Neural progenitor cell (in vitro differentiated cells): Measurements from ENCODE around the gene KRT1. TPM values are rescaled to one million over a fixed set of nuclear protein-coding genes. Genes with fewer than 3 reads are reported as not detected.

Experiments
- DNase-seq: peaks from one replicate; pipeline ENCODE4 v3.0.0-alpha.2; 2016; ENCODE audit warnings: low spot score
- H2AFZ ChIP-seq: fragments of 200-600 bp; sonication (generic); replicated peaks from 2 replicates; pipeline ENCODE4 v1.6.1; 2016; ENCODE audit warnings: antibody characterized with exemption
- H3F3A ChIP-seq: fragments of 200-600 bp; sonication (generic); 2 replicates; pipeline ENCODE4 v1.6.1; 2016; ENCODE audit warnings: antibody characterized with exemption, low read depth
- H3K27ac ChIP-seq: fragments of 200-600 bp; sonication (generic); 2 replicates; pipeline ENCODE4 v1.5.1; 2016; ENCODE audit warnings: mild to moderate bottlenecking
- H3K27me3 ChIP-seq: fragments of 200-600 bp; sonication (generic); 2 replicates; pipeline ENCODE4 v1.6.1; 2016; ENCODE audit warnings: mild to moderate bottlenecking, moderate library complexity
- H3K36me3 ChIP-seq: fragments of 200-600 bp; sonication (generic); 2 replicates; pipeline ENCODE4 v1.5.1; 2016
- H3K4me1 ChIP-seq: fragments of 200-600 bp; sonication (generic); 2 replicates; pipeline ENCODE4 v1.6.1; 2016; ENCODE audit warnings: mixed run types
- H3K4me2 ChIP-seq: fragments of 200-600 bp; sonication (generic); 2 replicates; pipeline ENCODE4 v1.6.1; 2016
- H3K4me3 ChIP-seq: fragments of 200-600 bp; sonication (generic); 2 replicates; pipeline ENCODE4 v1.5.1; 2016
- H3K79me2 ChIP-seq: fragments of 200-600 bp; sonication (generic); 2 replicates; pipeline ENCODE4 v1.6.1; 2016; ENCODE audit warnings: low read depth
- H3K9ac ChIP-seq: fragments of 200-600 bp; sonication (generic); 2 replicates; pipeline ENCODE4 v1.6.1; 2016
- H3K9me3 ChIP-seq: fragments of 200-600 bp; sonication (generic); 2 replicates; pipeline ENCODE4 v1.5.1; 2016; ENCODE audit warnings: low read depth
- H4K20me1 ChIP-seq: fragments of 200-600 bp; sonication (generic); 2 replicates; pipeline ENCODE4 v1.6.1; 2016; ENCODE audit warnings: low read depth
- H3K27ac Mint-ChIP-seq: 3 replicates; pipeline ENCODE4 v1.8.0; 2021; ENCODE audit warnings: mixed read lengths
- H3K27me3 Mint-ChIP-seq: 2 replicates; pipeline ENCODE4 v1.8.0; 2022; ENCODE audit warnings: low read depth, mild to moderate bottlenecking, inconsistent platforms, moderate library complexity, mixed read lengths; ENCODE audit not compliant: insufficient read depth
- H3K36me3 Mint-ChIP-seq: 3 replicates; pipeline ENCODE4 v1.8.0; 2021; ENCODE audit warnings: mixed read lengths
- H3K4me1 Mint-ChIP-seq: 3 replicates; pipeline ENCODE4 v1.8.0; 2021; ENCODE audit warnings: mixed read lengths
- H3K4me3 Mint-ChIP-seq: 3 replicates; pipeline ENCODE4 v1.8.0; 2021; ENCODE audit warnings: mild to moderate bottlenecking, moderate library complexity, mixed read lengths
- H3K9me3 Mint-ChIP-seq: 3 replicates; pipeline ENCODE4 v1.8.0; 2020; ENCODE audit warnings: mixed read lengths
- CTCF ChIP-seq: fragments of 200-600 bp; sonication (generic); IDR thresholded peaks from 2 replicates; pipeline ENCODE4 v1.5.1; 2017; ENCODE audit warnings: antibody characterized with exemption, mild to moderate bottlenecking
- EZH2 ChIP-seq: fragments of 200-600 bp; sonication (generic); IDR thresholded peaks from 2 replicates; pipeline ENCODE4 v1.6.1; 2017; ENCODE audit warnings: antibody characterized with exemption, mild to moderate bottlenecking, moderate library complexity
- EZH2phosphoT487 ChIP-seq: fragments of 200-600 bp; sonication (generic); IDR thresholded peaks from 2 replicates; pipeline ENCODE4 v1.6.1; 2017; ENCODE audit warnings: antibody characterized with exemption
- total RNA-seq: library from RNA; depleted of rRNA; stranded (reverse); fragments of >200 nt; gene quantifications from 2 replicates; pipeline ENCODE4 v1.2.3, GENCODE V29; 2015; ENCODE audit warnings: low replicate concordance

Gene KRT1
- total RNA-seq, 1 donor from 2014 or later = not detected

- H3K79me2 ChIP-seq = no peaks in the 10 kb centered on the region
- TF ChIP-seq EZH2 = no peak
- TF ChIP-seq CTCF = no peak
- TF ChIP-seq EZH2phosphoT487 = no peak
- no peaks in the 10 kb centered on the region for H3K36me3 ChIP-seq
- no peak for DNase-seq
- H3K4me3 ChIP-seq = no peak overlapping the region
- H3K4me2 ChIP-seq = no peak overlapping the region
- peaks cover 4% of the 10 kb centered on the region for H3K4me1 Mint-ChIP-seq
- H3K9ac ChIP-seq = no peak overlapping the region
- no peaks in the 10 kb centered on the region for H4K20me1 ChIP-seq
- H3K27ac ChIP-seq = no peak overlapping the region
- H3K27ac Mint-ChIP-seq = no peak overlapping the region
- H3K4me3 Mint-ChIP-seq = no peak overlapping the region
- H3K9me3 ChIP-seq = no peaks in the 10 kb centered on the region
- H2AFZ ChIP-seq = no peak overlapping the region
- H3K36me3 Mint-ChIP-seq = no peaks in the 10 kb centered on the region
- peaks cover 5% of the 10 kb centered on the region for H3K4me1 ChIP-seq
- H3K27me3 ChIP-seq = peaks cover 18% of the 10 kb centered on the region
- H3K27me3 Mint-ChIP-seq = peaks cover 20% of the 10 kb centered on the region
- no peaks in the 10 kb centered on the region for H3F3A ChIP-seq
- no peaks in the 10 kb centered on the region for H3K9me3 Mint-ChIP-seq
These were observed 19.2 kb upstream of the KRT1 start for GRCh38 chr12:52699373-52699772.

- Histone ChIP-seq H3K79me2 (no peaks in the 10 kb centered on the region), H3K27ac (no peak overlapping the region), H3F3A (no peaks in the 10 kb centered on the region), H3K4me3 (no peak overlapping the region), H3K27me3 (peaks cover 12% of the 10 kb centered on the region), H3K36me3 (no peaks in the 10 kb centered on the region), H3K9ac (no peak overlapping the region), H3K9me3 (no peaks in the 10 kb centered on the region), H3K4me1 (peaks cover 5% of the 10 kb centered on the region), H2AFZ (peak overlapping the region; percentile 42), H4K20me1 (no peaks in the 10 kb centered on the region), H3K4me2 (peak overlapping the region; percentile 38)
- H3K27me3 Mint-ChIP-seq = peaks cover 20% of the 10 kb centered on the region
- H3K9me3 Mint-ChIP-seq = no peaks in the 10 kb centered on the region
- no peak overlapping the region for H3K4me3 Mint-ChIP-seq
- no peak for DNase-seq
- TF ChIP-seq EZH2phosphoT487 (no peak), EZH2 (no peak), CTCF (no peak)
- H3K4me1 Mint-ChIP-seq = peaks cover 4% of the 10 kb centered on the region
- H3K36me3 Mint-ChIP-seq = no peaks in the 10 kb centered on the region
- H3K27ac Mint-ChIP-seq = no peak overlapping the region
These were observed 18.6 kb upstream of the KRT1 start for GRCh38 chr12:52698651-52699340.

- Mint-ChIP-seq H3K27me3 (peaks cover 20% of the 10 kb centered on the region), H3K27ac (no peak overlapping the region), H3K9me3 (no peaks in the 10 kb centered on the region), H3K4me1 (peaks cover 8% of the 10 kb centered on the region), H3K36me3 (no peaks in the 10 kb centered on the region), H3K4me3 (no peak overlapping the region)
- Histone ChIP-seq H3K27me3 (peaks cover 12% of the 10 kb centered on the region), H3K4me2 (no peak overlapping the region), H3K4me1 (peaks cover 5% of the 10 kb centered on the region), H3K27ac (no peak overlapping the region), H3F3A (peaks cover under 1% of the 10 kb centered on the region), H3K9ac (no peak overlapping the region), H3K9me3 (no peaks in the 10 kb centered on the region), H3K4me3 (no peak overlapping the region), H2AFZ (no peak overlapping the region), H3K79me2 (no peaks in the 10 kb centered on the region), H3K36me3 (no peaks in the 10 kb centered on the region), H4K20me1 (no peaks in the 10 kb centered on the region)
- TF ChIP-seq CTCF (peak; percentile 8), EZH2 (no peak)
- no peak for DNase-seq
These were observed 16.9 kb upstream of the KRT1 start for GRCh38 chr12:52697058-52697582.
